ENCODE results near the gene KCNN3.

DNA sequence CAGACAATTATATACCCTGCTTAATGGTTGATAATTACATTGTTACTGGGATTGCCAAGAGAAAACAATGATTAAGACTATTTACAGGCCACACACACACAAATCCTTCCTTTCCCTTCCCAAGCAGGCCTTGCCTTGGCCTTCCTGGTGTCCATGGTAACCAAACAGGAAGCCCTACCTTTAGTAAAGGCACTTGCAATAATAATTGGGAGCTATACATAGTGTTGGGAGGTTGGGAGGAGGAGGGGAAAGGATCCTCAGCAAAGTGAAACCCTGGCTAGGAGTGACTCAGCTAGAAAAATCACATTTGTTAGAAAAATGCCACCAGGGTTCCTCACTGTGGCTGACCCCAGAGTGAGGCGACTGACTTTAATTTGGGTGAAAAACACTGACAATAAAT, 139.8 kb downstream of the KCNN3 start:
- TF ChIP-seq POLR2AphosphoS5 (IDR thresholded peaks at IDR 0.05; ENCODE audit: low read depth, low read length) (no peak), POLR2A (IDR thresholded peaks at IDR 0.05; ENCODE audit: low read depth, low read length) (no peak)
